HEK293T (cell line): ENCODE measurements around the gene TMEM119.

Source experiments
- CTCF ChIA-PET: fragments of 350-600 bp; formaldehyde crosslinking; extraction: SDS; loops from one replicate; lab custom pipeline; 2021; ENCODE audit warnings: antibody characterized with exemption, inconsistent platforms; lab: Yijun Ruan, JAX
- POLR2A ChIA-PET: fragments of 350-600 bp; formaldehyde crosslinking; extraction: SDS; loops from one replicate; lab custom pipeline; 2020; ENCODE audit warnings: antibody characterized with exemption, inconsistent platforms; lab: Yijun Ruan, JAX
- DNase-seq: peaks from one replicate; pipeline ENCODE4 v3.0.0; 2012; ENCODE audit warnings: mixed read lengths; ENCODE audit errors: extremely low spot score
- ARNT ChIP-seq: fragments of 450-650 bp; IDR thresholded peaks from 2 replicates; pipeline ENCODE4 v1.6.1; 2017; ENCODE audit warnings: mild to moderate bottlenecking
- BHLHE40 ChIP-seq: fragments of 450-650 bp; IDR thresholded peaks from 2 replicates; pipeline ENCODE4 v1.6.1; 2016; ENCODE audit warnings: mild to moderate bottlenecking, moderate library complexity, borderline replicate concordance
- CTBP1 ChIP-seq: fragments of 450-650 bp; IDR thresholded peaks from 2 replicates; pipeline ENCODE4 v1.6.1; 2016; ENCODE audit warnings: borderline replicate concordance
- ELF4 ChIP-seq: fragments of 450-650 bp; IDR thresholded peaks from 2 replicates; pipeline ENCODE4 v1.6.1; 2017; ENCODE audit warnings: antibody characterized with exemption
- FOXA1 ChIP-seq: fragments of 450-650 bp; IDR thresholded peaks from 2 replicates; pipeline ENCODE4 v1.6.1; 2016; ENCODE audit warnings: mild to moderate bottlenecking
- FOXK2 ChIP-seq: fragments of 450-650 bp; IDR thresholded peaks from 2 replicates; pipeline ENCODE4 v1.6.1; 2016; ENCODE audit warnings: mild to moderate bottlenecking
- FOXM1 ChIP-seq: fragments of 450-650 bp; IDR thresholded peaks from 2 replicates; pipeline ENCODE4 v1.6.1; 2017; ENCODE audit warnings: mild to moderate bottlenecking, borderline replicate concordance
- HDGF ChIP-seq: fragments of 450-650 bp; IDR thresholded peaks from 2 replicates; pipeline ENCODE4 v1.6.1; 2017; ENCODE audit warnings: antibody characterized with exemption, borderline replicate concordance
- L3MBTL2 ChIP-seq: fragments of 450-650 bp; conservative IDR thresholded peaks from 2 replicates; pipeline ENCODE4 v1.6.1; 2016; ENCODE audit warnings: mild to moderate bottlenecking
- LEF1 ChIP-seq: fragments of 450-650 bp; IDR thresholded peaks from 2 replicates; pipeline ENCODE4 v1.6.1; 2017; ENCODE audit warnings: mild to moderate bottlenecking, borderline replicate concordance
- NFRKB ChIP-seq: fragments of 450-650 bp; IDR thresholded peaks from 2 replicates; pipeline ENCODE4 v1.6.1; 2016; ENCODE audit warnings: mild to moderate bottlenecking, moderate library complexity
- PKNOX1 ChIP-seq: fragments of 450-650 bp; IDR thresholded peaks from 2 replicates; pipeline ENCODE4 v1.6.1; 2016
- SP1 ChIP-seq: fragments of 450-650 bp; IDR thresholded peaks from 2 replicates; pipeline ENCODE4 v1.6.1; 2017
- SUZ12 ChIP-seq: fragments of 450-650 bp; IDR thresholded peaks from 2 replicates; pipeline ENCODE4 v1.6.1; 2016; ENCODE audit warnings: mild to moderate bottlenecking
- TARDBP ChIP-seq: fragments of 450-650 bp; IDR thresholded peaks from 2 replicates; pipeline ENCODE4 v1.6.1; 2016
- ZNF384 ChIP-seq: fragments of 450-650 bp; IDR thresholded peaks from 2 replicates; pipeline ENCODE4 v1.6.1; 2016

The TMEM119 gene

GRCh38 chr12:108589840-108590229, 8.0 kb downstream of the TMEM119 start:
- POLR2A ChIA-PET = interaction anchor here (0.7 kb wide), 1 partner anchor 149 kb away, joined by 3 read pairs; no protein-coding TSS in a partner anchor
- CTCF ChIA-PET = no interaction called here
- DNase-seq = no peak
- TF ChIP-seq BHLHE40 (no peak), HDGF (no peak), CTBP1 (no peak), SUZ12 (no peak), L3MBTL2 (no peak)

GRCh38 chr12:108589028-108589839, 8.7 kb downstream of the TMEM119 start:
- CTCF ChIA-PET = interaction anchor here (1.4 kb wide), 1 partner anchor 28 kb away, joined by 3 read pairs; no protein-coding TSS in a partner anchor
- no peak for DNase-seq
- POLR2A ChIA-PET = no interaction called here
- TF ChIP-seq LEF1 (no peak), HDGF (no peak), CTBP1 (no peak), ZNF384 (no peak), ELF4 (no peak), PKNOX1 (no peak), FOXK2 (no peak), SP1 (no peak), NFRKB (no peak), SUZ12 (no peak)

- no peak for DNase-seq
- ChIA-PET CTCF (interaction anchor here (0.6 to 1.4 kb wide), 2 partner anchors 30 to 166 kb away, joined by 3 read pairs; no protein-coding TSS in a partner anchor), POLR2A (no interaction called here)
- TF ChIP-seq SUZ12 (no peak), HDGF (no peak), CTBP1 (no peak), PKNOX1 (no peak), ZNF384 (no peak), L3MBTL2 (no peak)
These were observed 10.1 kb downstream of the TMEM119 start for GRCh38 chr12:108587826-108588225.

- ChIA-PET POLR2A (no interaction called here), CTCF (no interaction called here)
- TF ChIP-seq FOXA1 = no peak
- no peak for TF ChIP-seq FOXM1
- no peak for TF ChIP-seq PKNOX1
- no peak for TF ChIP-seq SP1
- no peak for TF ChIP-seq NFRKB
- TF ChIP-seq TARDBP = no peak
- no peak for TF ChIP-seq ARNT
- TF ChIP-seq HDGF = no peak
- no peak for TF ChIP-seq BHLHE40
- TF ChIP-seq LEF1 = no peak
- TF ChIP-seq CTBP1 = no peak
- no peak for TF ChIP-seq FOXK2
- no peak for TF ChIP-seq ELF4
- no peak for TF ChIP-seq SUZ12
- TF ChIP-seq ZNF384 = no peak
- TF ChIP-seq L3MBTL2 = no peak
- no peak for DNase-seq
These were observed 11.6 kb downstream of the TMEM119 start for GRCh38 chr12:108586306-108586705.

GRCh38 chr12:108585864-108586263, 12.0 kb downstream of the TMEM119 start:
- CTCF ChIA-PET = interaction anchor here (0.6 kb wide), 1 partner anchor 298 kb away, joined by 3 read pairs; no protein-coding TSS in a partner anchor

GRCh38 chr12:108584456-108585065, 13.3 kb downstream of the TMEM119 start:
- no peak for DNase-seq
- TF ChIP-seq SUZ12 (no peak), HDGF (no peak), ZNF384 (no peak), L3MBTL2 (no peak), ARNT (no peak), TARDBP (no peak), FOXK2 (no peak), ELF4 (no peak), PKNOX1 (no peak), BHLHE40 (no peak), NFRKB (no peak), FOXM1 (no peak), LEF1 (no peak), CTBP1 (no peak), FOXA1 (no peak), SP1 (no peak)
- CTCF ChIA-PET = interaction anchor here (0.8 kb wide), 1 partner anchor 28 kb away, joined by 3 read pairs; no protein-coding TSS in a partner anchor
- POLR2A ChIA-PET = interaction anchor here (0.9 kb wide), 1 partner anchor 26 kb away, joined by 3 read pairs; no protein-coding TSS in a partner anchor

More at GRCh38 chr12:108585864-108586263, 12.0 kb downstream of the TMEM119 start:
- TF ChIP-seq SP1 (no peak), L3MBTL2 (no peak), BHLHE40 (no peak), FOXA1 (no peak), HDGF (no peak), CTBP1 (no peak), FOXK2 (no peak)
- no peak for DNase-seq
- POLR2A ChIA-PET = no interaction called here
